ENCODE results near the gene MRPS35.
A peak's percentile ranks its signal among the peaks of the same experiment; 100 is the strongest.
"Not testable (repeated sequence)": the region's sequence is repeated elsewhere in the genome, so short reads cannot be mapped to it uniquely, and the experiment has no call there.

Gene MRPS35

DNA sequence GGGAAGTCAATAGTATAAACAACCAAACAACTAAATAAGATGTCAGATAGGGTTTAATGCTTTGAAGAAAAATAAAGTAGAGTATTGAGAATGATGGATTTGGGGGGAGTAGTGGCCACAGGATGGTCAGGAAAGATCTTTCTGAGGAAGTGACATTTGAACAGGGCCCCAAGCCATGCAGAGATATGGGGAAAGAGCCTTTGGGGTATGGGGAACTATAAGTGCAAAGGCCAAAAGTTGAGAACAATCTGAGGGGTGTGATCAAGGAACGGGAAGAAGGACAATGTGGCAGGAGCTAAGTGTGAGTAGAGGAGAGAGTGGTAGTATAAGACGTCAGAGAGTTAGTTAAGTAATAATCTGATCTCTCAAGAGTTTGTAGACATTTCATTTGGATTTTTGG lies 1.3 kb downstream of the MRPS35 start:
- DNase-seq (ENCODE audit: extremely low spot score), result no peak
- ChIA-PET POLR2A (no interaction called here), CTCF (no interaction called here)
- TF ChIP-seq CTCF (IDR thresholded peaks at IDR 0.05; ENCODE audit: control extremely low read depth, extremely low read depth, low read depth, missing control alignments), result no peak

GRCh38 chr12:27723212-27723611 lies 12.6 kb downstream of the MRPS35 start:
- CTCF ChIA-PET, result interaction anchor here (1.0 to 3.3 kb wide), 6 partner anchors 8 to 1150 kb away, joined by 3 to 28 read pairs (median 6); no protein-coding TSS in a partner anchor
- TF ChIP-seq CTCF (IDR thresholded peaks at IDR 0.05; ENCODE audit: control extremely low read depth, extremely low read depth, low read depth, missing control alignments), result no peak
- no peak for DNase-seq (ENCODE audit: extremely low spot score)
- POLR2A ChIA-PET, result interaction anchor here (0.6 kb wide), 1 partner anchor 51 kb away, joined by 3 read pairs; no protein-coding TSS in a partner anchor

GRCh38 chr12:27730097-27730588 lies 19.5 kb downstream of the MRPS35 start:
- CTCF ChIA-PET, result no interaction called here
- DNase-seq (ENCODE audit: extremely low spot score), result no peak
- POLR2A ChIA-PET, result no interaction called here
- TF ChIP-seq CTCF (IDR thresholded peaks at IDR 0.05; ENCODE audit: control extremely low read depth, extremely low read depth, low read depth, missing control alignments), result no peak

- no peak for DNase-seq (ENCODE audit: extremely low spot score)
- TF ChIP-seq CTCF (IDR thresholded peaks at IDR 0.05; ENCODE audit: control extremely low read depth, extremely low read depth, low read depth, missing control alignments), result peak; percentile 7
- CTCF ChIA-PET, result interaction anchor here (0.6 to 7.4 kb wide), 15 partner anchors 9 to 1266 kb away, joined by 3 to 175 read pairs (median 6); partner anchors contain the start of gene REP15
- POLR2A ChIA-PET, result no interaction called here
These were observed 21.6 kb downstream of the MRPS35 start for GRCh38 chr12:27732281-27732680.

DNA sequence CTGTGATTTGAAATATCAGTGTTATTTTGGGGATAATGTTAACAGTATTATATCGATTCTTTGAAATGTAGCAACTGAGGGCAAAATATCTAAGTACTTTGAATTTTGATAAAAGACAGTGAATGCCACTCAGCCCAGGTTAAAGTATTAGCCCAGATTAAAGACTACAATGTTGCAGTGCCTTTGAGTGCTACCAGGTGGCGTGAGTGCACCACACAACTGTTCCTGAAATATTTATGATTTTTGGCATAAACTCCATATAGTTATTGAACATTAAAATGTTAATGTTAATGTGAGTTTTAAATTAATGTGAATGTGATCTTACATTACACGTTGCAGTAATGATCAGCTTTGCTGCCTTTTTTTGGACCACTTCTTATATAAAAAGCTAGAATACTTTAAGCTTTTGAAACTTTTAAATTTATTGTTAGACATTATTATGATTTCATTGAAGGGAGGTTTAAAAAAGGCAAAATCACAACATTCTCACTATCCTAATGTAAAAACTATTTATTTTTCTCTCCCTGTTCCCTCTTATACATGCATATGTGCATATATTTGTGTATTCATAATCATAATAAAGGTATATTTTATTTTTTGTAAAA lies 22.5 kb downstream of the MRPS35 start:
- peak; percentile 83 for TF ChIP-seq CTCF (IDR thresholded peaks at IDR 0.05; ENCODE audit: control extremely low read depth, extremely low read depth, low read depth, missing control alignments)
- peak; percentile 39 for DNase-seq (ENCODE audit: extremely low spot score)
- POLR2A ChIA-PET, result no interaction called here
- CTCF ChIA-PET, result interaction anchor here (0.6 to 7.4 kb wide), 22 partner anchors 9 to 1265 kb away, joined by 3 to 175 read pairs (median 4); partner anchors contain the start of gene REP15

DNA sequence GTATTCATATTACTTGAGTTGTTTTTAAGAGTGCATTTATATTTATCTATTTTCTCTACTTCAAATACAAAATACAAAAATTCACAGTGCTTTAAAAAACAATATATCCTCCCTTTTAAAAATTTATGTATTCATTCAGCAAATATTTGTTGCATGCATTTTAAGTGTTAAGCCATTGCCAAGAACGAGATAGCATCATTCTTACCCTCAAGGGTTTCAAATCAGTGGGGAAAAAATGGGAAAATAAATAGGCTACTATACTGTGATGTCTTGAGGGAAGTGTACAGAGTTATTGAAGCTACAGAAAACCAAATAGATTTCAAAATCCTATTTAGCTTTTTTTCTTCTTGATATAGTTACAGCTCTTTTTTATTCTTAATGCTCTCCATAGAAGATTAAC lies 23.2 kb downstream of the MRPS35 start:
- ChIA-PET POLR2A (no interaction called here), CTCF (interaction anchor here (0.7 to 7.4 kb wide), 21 partner anchors 9 to 1264 kb away, joined by 3 to 175 read pairs (median 4); partner anchors contain the start of gene REP15)
- DNase-seq (ENCODE audit: extremely low spot score), result no peak
- no peak for TF ChIP-seq CTCF (IDR thresholded peaks at IDR 0.05; ENCODE audit: control extremely low read depth, extremely low read depth, low read depth, missing control alignments)

- POLR2A ChIA-PET; DNase-seq (ENCODE audit: extremely low spot score): not testable (repeated sequence)
- CTCF ChIA-PET, result interaction anchor here (0.7 to 7.4 kb wide), 11 partner anchors 9 to 1158 kb away, joined by 3 to 175 read pairs (median 4); no protein-coding TSS in a partner anchor
These were observed 23.7 kb downstream of the MRPS35 start for GRCh38 chr12:27734321-27734720.

All from GM10248 (cell line).